ENCODE measurements around the gene ZNF554. TPM values are rescaled to one million over a fixed set of nuclear protein-coding genes. Genes with fewer than 3 reads are reported as not detected.

The ZNF554 gene
- 1 to 10 TPM; 4.4 to 8.6 TPM for total RNA-seq

- 1% methylated on average over 31 of the region's 64 CpGs for WGBS
- Histone ChIP-seq H3K27ac (peak within 1 kb of the TSS; percentile 30 to 48), H3K27me3 (replicated peaks; ENCODE audit: insufficient read depth) (no peaks in the 10 kb centered on the region), H3K4me1 (replicated peaks) (no peaks in the 10 kb centered on the region), H3K4me3 (peak within 1 kb of the TSS; percentile 82 to 83), H3K9me3 (no peaks in the 10 kb centered on the region), H3K36me3 (no peaks in the 10 kb centered on the region)
- peak; percentile 94 for DNase-seq (ENCODE audit: low spot score)
- TF ChIP-seq POLR2AphosphoS5 (IDR thresholded peaks at IDR 0.05) (peak; percentile 96), POLR2A (IDR thresholded peaks at IDR 0.05) (peak; percentile 38)
- TF ChIP-seq, protein P1, sequence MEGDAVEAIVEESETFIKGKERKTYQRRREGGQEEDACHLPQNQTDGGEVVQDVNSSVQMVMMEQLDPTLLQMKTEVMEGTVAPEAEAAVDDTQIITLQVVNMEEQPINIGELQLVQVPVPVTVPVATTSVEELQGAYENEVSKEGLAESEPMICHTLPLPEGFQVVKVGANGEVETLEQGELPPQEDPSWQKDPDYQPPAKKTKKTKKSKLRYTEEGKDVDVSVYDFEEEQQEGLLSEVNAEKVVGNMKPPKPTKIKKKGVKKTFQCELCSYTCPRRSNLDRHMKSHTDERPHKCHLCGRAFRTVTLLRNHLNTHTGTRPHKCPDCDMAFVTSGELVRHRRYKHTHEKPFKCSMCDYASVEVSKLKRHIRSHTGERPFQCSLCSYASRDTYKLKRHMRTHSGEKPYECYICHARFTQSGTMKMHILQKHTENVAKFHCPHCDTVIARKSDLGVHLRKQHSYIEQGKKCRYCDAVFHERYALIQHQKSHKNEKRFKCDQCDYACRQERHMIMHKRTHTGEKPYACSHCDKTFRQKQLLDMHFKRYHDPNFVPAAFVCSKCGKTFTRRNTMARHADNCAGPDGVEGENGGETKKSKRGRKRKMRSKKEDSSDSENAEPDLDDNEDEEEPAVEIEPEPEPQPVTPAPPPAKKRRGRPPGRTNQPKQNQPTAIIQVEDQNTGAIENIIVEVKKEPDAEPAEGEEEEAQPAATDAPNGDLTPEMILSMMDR (IDR thresholded peaks at IDR 0.05): peak; percentile 95 to 100 (median 98)
- intact Hi-C loops (cut with DNase I): no loop called here
Observed at GRCh38 chr19:2819540-2820111, at the start of gene ZNF554. ZNF554 (plus strand) TSS chr19:2819868; CDS start chr19:2820072, 204 bp downstream.

DNA sequence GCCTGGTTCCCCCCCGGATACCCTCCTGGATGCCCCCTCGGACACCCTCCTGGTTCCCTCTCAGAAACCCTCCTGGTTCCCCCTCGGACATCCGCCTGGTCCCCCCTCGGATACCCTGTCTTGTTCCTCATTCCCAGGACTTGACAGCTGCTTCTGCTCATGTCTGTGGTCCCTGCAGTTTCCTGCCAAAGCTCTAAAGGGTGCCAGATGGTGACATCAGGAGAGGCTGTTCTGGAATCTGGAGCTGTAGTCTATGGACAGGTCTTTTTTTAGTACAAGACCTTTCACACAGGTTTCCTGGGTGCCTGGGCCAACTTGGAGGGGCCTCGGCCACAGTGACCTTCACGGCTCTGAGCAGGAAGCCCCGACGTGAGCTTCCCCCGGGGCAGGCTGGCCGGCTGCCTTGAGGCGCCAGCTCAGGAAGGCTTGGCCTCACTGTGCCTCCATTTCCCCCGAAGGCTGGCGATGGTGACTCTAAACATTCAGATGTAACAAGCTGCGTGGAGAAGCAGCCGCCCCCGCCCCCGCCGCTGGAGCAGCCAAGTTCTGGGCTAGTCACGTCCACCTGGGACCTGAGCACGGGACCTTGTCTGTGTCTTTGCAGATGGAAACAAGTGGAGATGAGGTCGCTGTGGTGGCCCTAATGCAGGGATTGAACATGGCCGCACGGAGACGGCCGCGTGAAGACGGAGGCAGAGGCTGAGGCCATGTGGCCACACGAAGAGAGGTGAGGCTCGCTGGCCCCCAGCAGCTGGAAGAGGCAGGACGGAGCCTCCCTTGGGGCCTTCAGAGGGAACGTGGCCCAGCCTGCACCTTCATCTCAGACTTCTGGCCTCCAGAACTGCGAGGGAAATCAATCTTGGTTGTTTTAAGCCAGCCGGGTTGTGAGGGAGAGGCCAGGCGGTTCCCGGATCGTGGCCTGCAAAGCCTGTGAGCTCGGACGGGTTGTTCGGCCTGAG lies 49.3 kb upstream of the ZNF554 start:
- Histone ChIP-seq H3K27me3 (replicated peaks; ENCODE audit: insufficient read depth) (no peaks in the 10 kb centered on the region), H3K9me3 (no peaks in the 10 kb centered on the region), H3K36me3 (no peaks in the 10 kb centered on the region), H3K27ac (peak overlapping the region; percentile 61 to 63), H3K4me3 (no peak overlapping the region), H3K4me1 (replicated peaks) (no peaks in the 10 kb centered on the region)
- DNase-seq (ENCODE audit: low spot score): no peak
- TF ChIP-seq, protein P1 (IDR thresholded peaks at IDR 0.05): no peak
- peak; percentile 37 for TF ChIP-seq POLR2AphosphoS5 (IDR thresholded peaks at IDR 0.05)
- intact Hi-C loops (cut with DNase I): no loop called here
- 76% methylated on average over 36 of the region's 40 CpGs for WGBS

- DNase-seq (ENCODE audit: low spot score): no peak
- 66% methylated on average over 28 of the region's 29 CpGs for WGBS
- no peaks in the 10 kb centered on the region for H3K36me3 ChIP-seq
- no peak overlapping the region for H3K4me3 ChIP-seq
- intact Hi-C loops (cut with DNase I): no loop called here
- H3K9me3 ChIP-seq: no peaks in the 10 kb centered on the region
- no peaks in the 10 kb centered on the region for H3K4me1 ChIP-seq (replicated peaks)
- H3K27ac ChIP-seq: no peak overlapping the region
- TF ChIP-seq POLR2AphosphoS5 (IDR thresholded peaks at IDR 0.05) (no peak), POLR2A (IDR thresholded peaks at IDR 0.05) (no peak)
- TF ChIP-seq, protein P1 (IDR thresholded peaks at IDR 0.05): no peak
- H3K27me3 ChIP-seq (replicated peaks; ENCODE audit: insufficient read depth): no peaks in the 10 kb centered on the region
Observed at GRCh38 chr19:2771786-2772674, 47.6 kb upstream of the ZNF554 start.

GRCh38 chr19:2774083-2774679 lies 45.5 kb upstream of the ZNF554 start:
- no peaks in the 10 kb centered on the region for H3K4me1 ChIP-seq (replicated peaks)
- DNase-seq (ENCODE audit: low spot score): no peak
- no peak overlapping the region for H3K4me3 ChIP-seq
- 78% methylated on average over 25 of the region's 32 CpGs for WGBS
- H3K36me3 ChIP-seq: no peaks in the 10 kb centered on the region
- TF ChIP-seq, protein P1 (IDR thresholded peaks at IDR 0.05): no peak
- no peak for TF ChIP-seq POLR2A (IDR thresholded peaks at IDR 0.05)
- no peak for TF ChIP-seq POLR2AphosphoS5 (IDR thresholded peaks at IDR 0.05)
- no peak overlapping the region for H3K27ac ChIP-seq
- no peaks in the 10 kb centered on the region for H3K27me3 ChIP-seq (replicated peaks; ENCODE audit: insufficient read depth)
- no peaks in the 10 kb centered on the region for H3K9me3 ChIP-seq
- intact Hi-C loops (cut with DNase I): no loop called here
